Psoas muscle (tissue), 8 donors: Measurements from ENCODE around the gene PCYOX1L. TPM values are rescaled to one million over a fixed set of nuclear protein-coding genes. Genes with fewer than 3 reads are reported as not detected.

Source experiments
- ATAC-seq, 4 donors: fragments of 200-7000 bp; cut with Tn5 transposase; one replicate each; pipeline ENCODE4 v1.9.1; 2020; ENCODE audit warnings: moderate library complexity in 3 of 4, mild to moderate bottlenecking in 2 of 4
- DNase-seq, 2 donors: peaks; one replicate each; pipeline ENCODE4 v3.0.0-alpha.2; 2020
- H3K27ac ChIP-seq: fragments of 200-600 bp; one replicate; pipeline ENCODE4 v1.8.0; 2022
- H3K27me3 ChIP-seq, 3 donors: fragments of 200-600 bp in 1 of 3; one replicate each; pipeline versions ENCODE4 v1.6.1 to v1.8.0; 2013 to 2022; ENCODE audit warnings: low read length in 2 of 3, mild to moderate bottlenecking in 2 of 3, moderate library complexity in 1 of 3; ENCODE audit not compliant: insufficient read depth in 3 of 3
- H3K36me3 ChIP-seq, 2 donors: fragments of 200-600 bp in 1 of 2; one replicate each; pipeline versions ENCODE4 v1.6.1 to v1.8.0; 2013 to 2022; ENCODE audit warnings: low read depth in 1 of 2, mild to moderate bottlenecking in 1 of 2, moderate library complexity in 1 of 2; ENCODE audit not compliant: insufficient read depth in 1 of 2
- H3K4me1 ChIP-seq: fragments of 200-600 bp; one replicate; pipeline ENCODE4 v1.8.0; 2022
- H3K4me3 ChIP-seq: fragments of 200-600 bp; one replicate; pipeline ENCODE4 v1.8.0; 2022; ENCODE audit warnings: mild to moderate bottlenecking
- H3K9me3 ChIP-seq: fragments of 200-600 bp; one replicate; pipeline ENCODE4 v1.8.0; 2022
- CTCF ChIP-seq: fragments of 200-600 bp; IDR thresholded peaks from one replicate; pipeline ENCODE4 v1.8.0; 2022; ENCODE audit warnings: antibody characterized with exemption
- WGBS, 3 donors: extraction: QIAGEN DNeasy Blood & Tissue Kit; methylation state at CpG; one replicate each; pipeline versions ENCODE4 v1.1.6 to v1.1.7; 2013; 5-methylcytosine and 5-hydroxymethylcytosine counted together
- intact Hi-C, 2 donors: fragments of 100-400 bp; cut with DNase I; formaldehyde crosslinking; loops; one replicate each; pipeline versions ENCODE4 v1.11.0 to v1.14.2; 2022
- polyA plus RNA-seq, 3 donors: library from polyadenylated mRNA; stranded (reverse); fragments of 200-250 nt; gene quantifications; one replicate each; pipeline ENCODE4 v1.2.3, GENCODE V29; 2013
- total RNA-seq, 4 donors: library from RNA; stranded (reverse); fragmentation: NEBNext Ultra II Directional in 2 of 4; extraction: Animal tissue kit (Norgen Biotek cat#: 25700) in 2 of 4; gene quantifications; one replicate each; pipeline versions ENCODE4 v1.2.1 to v1.2.4, GENCODE V29; 2021 to 2023
- donor health status: healthy with polysubstance abuse.
- donor health status: DM: no; HTN: no; CAD: no; lungs with moderate emphysema.
- donor health status: Bipolar disorder and iron deficiency.
- donor health status: healthy.
- donor health status: DM: yes; HTN: yes; CAD: no.
- donor health status: DM: no; HTN: no; CAD: no.
- donor health status: DM: no; HTN: no; CAD: no.
- donor health status: DM: yes; HTN: yes; CAD: no.

PCYOX1L gene
- total and polyA plus RNA-seq, 7 donors: 0.28 to 2.7 (median 0.70) TPM

- intact Hi-C loops: no loop called here
- Histone ChIP-seq H3K4me1 (peaks cover 5% of the 10 kb centered on the region), H3K36me3 (no peaks in the 10 kb centered on the region), H3K27ac (peak overlapping the region; percentile 61), H3K9me3 (no peaks in the 10 kb centered on the region), H3K27me3 (no peaks in the 10 kb centered on the region), H3K4me3 (peak overlapping the region; percentile 28)
- 77 to 84% (median 84%) methylated on average over 9 to 10 of the region's 10 CpGs for WGBS, 3 donors
- no peak for DNase-seq
- peak in 1 of 4 donors; percentile 24 for ATAC-seq
- no peak for TF ChIP-seq CTCF
Measured at GRCh38 chr5:149415066-149415967, 57.5 kb downstream of the PCYOX1L start.

- peaks cover 0 to 3% of the 10 kb centered on the region in 2 donors for H3K36me3 ChIP-seq
- no peak overlapping the region for H3K4me3 ChIP-seq
- intact Hi-C loops: no loop called here
- no peaks in the 10 kb centered on the region for H3K9me3 ChIP-seq
- DNase-seq (no peak), ATAC-seq (no peak)
- H3K4me1 ChIP-seq: peaks cover 10% of the 10 kb centered on the region
- no peaks in the 10 kb centered on the region for H3K27me3 ChIP-seq
- WGBS, 3 donors: 52 to 56% (median 54%) methylated on average over 8 of the region's 8 CpGs
- TF ChIP-seq CTCF: no peak
- peak overlapping the region; percentile 48 for H3K27ac ChIP-seq
Measured at GRCh38 chr5:149416987-149417710, 59.3 kb downstream of the PCYOX1L start.

GRCh38 chr5:149417711-149418368 is 60.0 kb downstream of the PCYOX1L start:
- intact Hi-C loops: no loop called here

More at GRCh38 chr5:149417711-149418368, 60.0 kb downstream of the PCYOX1L start:
- Histone ChIP-seq H3K4me1 (peaks cover 10% of the 10 kb centered on the region), H3K36me3 (peaks cover 0 to 3% of the 10 kb centered on the region in 2 donors), H3K9me3 (no peaks in the 10 kb centered on the region), H3K27ac (peak overlapping the region; percentile 48), H3K4me3 (no peak overlapping the region), H3K27me3 (no peaks in the 10 kb centered on the region)
- WGBS, 3 donors: 77 to 82% (median 82%) methylated on average over 9 of the region's 9 CpGs
- DNase-seq (no peak), ATAC-seq (no peak)
- TF ChIP-seq CTCF: no peak
